SJCRH30 (cell line): ENCODE data around the gene VPS37B. TPM values are rescaled to one million over a fixed set of nuclear protein-coding genes. Genes with fewer than 3 reads are reported as not detected.
"Not testable (repeated sequence)": the region's sequence is repeated elsewhere in the genome, so short reads cannot be mapped to it uniquely, and the experiment has no call there.

Experiments
- DNase-seq, 2 experiments: peaks; one replicate each; pipeline ENCODE4 v3.0.0-alpha.2; 2015 to 2020
- H3K27ac ChIP-seq: fragments of 250-450 bp; sonication (Bioruptor Pico); 2 replicates; pipeline ENCODE4 v1.5.1; 2020; ENCODE audit warnings: mild to moderate bottlenecking, moderate library complexity
- H3K27me3 ChIP-seq: fragments of 250-450 bp; sonication (Bioruptor Pico); 2 replicates; pipeline ENCODE4 v1.5.1; 2020; ENCODE audit warnings: mild to moderate bottlenecking, moderate library complexity
- H3K36me3 ChIP-seq: fragments of 250-450 bp; sonication (Bioruptor Pico); 2 replicates; pipeline ENCODE4 v1.5.1; 2020; ENCODE audit warnings: mild to moderate bottlenecking, moderate library complexity
- H3K4me1 ChIP-seq: fragments of 250-450 bp; sonication (Bioruptor Pico); 2 replicates; pipeline ENCODE4 v1.5.1; 2020; ENCODE audit warnings: mild to moderate bottlenecking, moderate library complexity
- H3K4me3 ChIP-seq: fragments of 250-450 bp; sonication (Bioruptor Pico); 2 replicates; pipeline ENCODE4 v1.5.1; 2020; ENCODE audit warnings: mild to moderate bottlenecking, moderate library complexity
- H3K9me3 ChIP-seq: fragments of 250-450 bp; sonication (Bioruptor Pico); replicated peaks from 2 replicates; pipeline ENCODE4 v1.5.1; 2020; ENCODE audit warnings: mild to moderate bottlenecking, moderate library complexity
- total RNA-seq: library from RNA; depleted of rRNA; stranded (reverse); fragments of >200 nt; shearing (Covaris generic); gene quantifications from 2 replicates; pipeline ENCODE4 v1.2.3, GENCODE V29; 2014

The VPS37B gene
- total RNA-seq, 1 experiment from 2014 or later: 33.2 TPM

- Histone ChIP-seq H3K27me3 (no peaks in the 10 kb centered on the region), H3K4me1 (peaks cover 32% of the 10 kb centered on the region), H3K9me3 (no peaks in the 10 kb centered on the region), H3K27ac (peak overlapping the region; percentile 89), H3K4me3 (no peak overlapping the region), H3K36me3 (no peaks in the 10 kb centered on the region)
- DNase-seq: peak in 1 of 2 experiments; percentile 44
These were observed 32.0 kb upstream of the VPS37B start for GRCh38 chr12:122927756-122928403.

DNA sequence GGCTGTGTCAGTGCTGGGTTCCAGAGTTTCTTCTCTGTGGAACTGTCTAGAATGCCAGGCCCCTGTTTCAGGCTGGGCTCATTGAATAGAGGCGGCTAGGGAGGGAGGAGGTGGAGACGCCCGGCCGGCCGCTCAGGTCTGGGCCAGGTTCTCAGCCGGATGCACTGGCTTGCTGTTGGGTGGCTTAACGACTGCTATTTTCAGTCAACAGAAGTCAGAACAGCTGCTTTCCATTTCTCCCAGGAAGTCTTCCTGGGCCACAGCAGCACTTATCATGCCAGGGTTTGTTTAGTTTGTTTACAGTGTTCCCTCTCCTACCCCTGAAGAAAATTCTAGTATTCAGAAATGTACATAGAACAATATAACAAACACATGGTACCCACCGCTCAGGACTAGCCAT is 26.0 kb upstream of the VPS37B start:
- no peak overlapping the region for H3K27ac ChIP-seq
- H3K27me3 ChIP-seq: no peaks in the 10 kb centered on the region
- DNase-seq: peak; percentile 39 to 59
- no peaks in the 10 kb centered on the region for H3K9me3 ChIP-seq
- H3K36me3 ChIP-seq: no peaks in the 10 kb centered on the region
- peaks cover 11% of the 10 kb centered on the region for H3K4me1 ChIP-seq
- H3K4me3 ChIP-seq: no peak overlapping the region

DNA sequence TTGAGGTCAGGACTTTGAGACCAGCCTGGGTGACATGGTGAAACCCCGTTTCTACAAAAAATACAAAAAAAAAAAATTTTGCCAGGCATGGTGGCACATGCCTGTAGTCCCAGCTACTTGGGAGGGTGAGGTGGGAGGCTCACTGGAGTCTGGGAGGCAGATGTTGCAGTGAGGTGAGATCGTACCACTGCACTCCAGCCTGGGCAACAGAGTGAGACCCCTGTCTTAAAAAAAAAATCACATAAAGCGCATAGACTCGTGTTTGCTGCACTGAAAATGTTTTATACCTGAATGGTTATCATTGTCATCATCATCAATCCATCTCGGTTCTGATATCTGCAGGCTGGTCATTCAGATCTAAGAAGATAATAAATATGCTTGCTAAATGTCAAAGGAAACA is 24.8 kb upstream of the VPS37B start:
- Histone ChIP-seq H3K27me3 (no peaks in the 10 kb centered on the region), H3K9me3 (no peaks in the 10 kb centered on the region), H3K27ac (no peak overlapping the region), H3K4me1 (peaks cover 8% of the 10 kb centered on the region), H3K36me3 (no peaks in the 10 kb centered on the region), H3K4me3 (no peak overlapping the region)
- DNase-seq: no peak

GRCh38 chr12:122918827-122919226 is 22.9 kb upstream of the VPS37B start:
- DNase-seq: no peak
- no peaks in the 10 kb centered on the region for H3K27me3 ChIP-seq
- no peak overlapping the region for H3K4me3 ChIP-seq
- H3K9me3 ChIP-seq: no peaks in the 10 kb centered on the region; the same call in 1 of the 2 replicates
- H3K4me1 ChIP-seq: peaks cover 8% of the 10 kb centered on the region
- H3K27ac ChIP-seq: no peak overlapping the region
- no peaks in the 10 kb centered on the region for H3K36me3 ChIP-seq

GRCh38 chr12:122917507-122918121 is 21.7 kb upstream of the VPS37B start:
- H3K27ac ChIP-seq: no peak overlapping the region
- H3K27me3 ChIP-seq: no peaks in the 10 kb centered on the region
- no peaks in the 10 kb centered on the region for H3K36me3 ChIP-seq
- peaks cover 8% of the 10 kb centered on the region for H3K4me1 ChIP-seq
- no peaks in the 10 kb centered on the region; the same call in 1 of the 2 replicates for H3K9me3 ChIP-seq
- no peak overlapping the region for H3K4me3 ChIP-seq
- DNase-seq: peak; percentile 48 to 65

DNA sequence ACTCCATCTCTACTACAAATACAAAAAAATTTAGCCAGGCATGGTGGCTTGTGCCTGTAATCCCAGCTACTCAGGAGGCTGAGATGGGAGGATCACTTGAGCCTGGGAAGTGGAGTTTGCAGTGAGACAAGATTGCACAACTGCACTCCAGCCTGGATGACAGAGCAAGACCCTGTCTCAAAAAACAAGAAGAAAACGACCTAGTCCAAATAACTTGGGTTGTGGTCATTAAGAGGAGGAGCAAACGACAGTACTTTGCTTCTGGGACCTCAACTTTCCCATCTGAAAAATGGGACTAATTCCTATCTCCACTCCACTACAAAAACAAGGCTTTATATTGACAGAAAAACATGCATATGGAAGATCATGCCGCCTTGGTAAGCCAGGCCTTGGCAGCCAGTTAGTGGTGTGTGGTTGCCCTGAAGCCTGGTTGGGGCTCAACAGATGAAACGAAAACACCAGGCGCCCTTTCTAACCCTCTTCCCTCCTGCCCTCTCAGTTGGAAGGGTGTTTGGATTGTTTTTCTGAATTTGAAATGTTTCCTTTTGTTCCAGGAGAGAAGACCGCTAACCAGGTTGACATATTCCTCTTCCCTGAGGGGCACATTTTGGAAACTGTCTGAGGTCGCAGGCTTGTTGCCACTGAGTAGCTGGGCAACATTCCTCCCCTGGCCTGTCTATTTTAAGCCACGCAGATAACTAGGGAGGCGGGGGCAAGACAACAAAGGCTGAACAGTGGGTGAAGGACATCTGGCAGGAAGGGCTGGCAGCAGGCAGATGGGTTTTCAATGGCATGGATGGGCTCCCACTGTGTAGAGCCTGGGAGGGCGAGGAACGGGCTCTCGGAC is 13.7 kb upstream of the VPS37B start:
- Histone ChIP-seq H3K4me1 (no peaks in the 10 kb centered on the region; the same call in none of the 2 replicates), H3K36me3 (no peaks in the 10 kb centered on the region), H3K4me3 (no peak overlapping the region), H3K27me3 (no peaks in the 10 kb centered on the region), H3K27ac (no peak overlapping the region), H3K9me3 (no peaks in the 10 kb centered on the region; the same call in 1 of the 2 replicates)
- DNase-seq: no peak

GRCh38 chr12:122908915-122909314 is 13.0 kb upstream of the VPS37B start:
- H3K9me3 ChIP-seq: no peaks in the 10 kb centered on the region
- no peaks in the 10 kb centered on the region for H3K27me3 ChIP-seq
- no peak overlapping the region for H3K4me3 ChIP-seq
- DNase-seq: no peak
- no peaks in the 10 kb centered on the region for H3K36me3 ChIP-seq
- no peak overlapping the region for H3K27ac ChIP-seq
- no peaks in the 10 kb centered on the region; the same call in none of the 2 replicates for H3K4me1 ChIP-seq

- not testable (repeated sequence) for H3K4me1 ChIP-seq, H3K27me3 ChIP-seq, H3K4me3 ChIP-seq, DNase-seq, H3K36me3 ChIP-seq, H3K27ac ChIP-seq, H3K9me3 ChIP-seq
These were observed 9.3 kb upstream of the VPS37B start for GRCh38 chr12:122905258-122905657.

DNA sequence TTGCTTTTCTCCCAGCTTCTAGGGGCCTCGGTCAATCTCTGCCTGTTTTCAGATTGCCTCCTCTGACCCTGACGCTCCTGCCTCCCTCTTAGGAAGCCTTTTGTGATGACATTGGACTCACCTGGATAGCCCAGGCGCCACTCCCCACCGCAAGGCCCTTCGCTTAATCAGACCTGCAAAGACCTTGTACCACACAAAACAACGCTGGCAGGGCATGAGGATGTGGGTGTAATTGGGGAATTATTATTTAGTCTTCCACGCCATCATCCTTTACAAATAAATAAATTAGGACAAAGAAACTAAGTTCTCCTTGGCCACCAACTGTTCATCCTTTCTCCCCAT is 7.7 kb upstream of the VPS37B start:
- Histone ChIP-seq H3K36me3 (no peaks in the 10 kb centered on the region), H3K9me3 (no peaks in the 10 kb centered on the region), H3K4me3 (no peak overlapping the region), H3K4me1 (peaks cover 17% of the 10 kb centered on the region), H3K27me3 (no peaks in the 10 kb centered on the region), H3K27ac (no peak overlapping the region)
- DNase-seq: no peak

DNA sequence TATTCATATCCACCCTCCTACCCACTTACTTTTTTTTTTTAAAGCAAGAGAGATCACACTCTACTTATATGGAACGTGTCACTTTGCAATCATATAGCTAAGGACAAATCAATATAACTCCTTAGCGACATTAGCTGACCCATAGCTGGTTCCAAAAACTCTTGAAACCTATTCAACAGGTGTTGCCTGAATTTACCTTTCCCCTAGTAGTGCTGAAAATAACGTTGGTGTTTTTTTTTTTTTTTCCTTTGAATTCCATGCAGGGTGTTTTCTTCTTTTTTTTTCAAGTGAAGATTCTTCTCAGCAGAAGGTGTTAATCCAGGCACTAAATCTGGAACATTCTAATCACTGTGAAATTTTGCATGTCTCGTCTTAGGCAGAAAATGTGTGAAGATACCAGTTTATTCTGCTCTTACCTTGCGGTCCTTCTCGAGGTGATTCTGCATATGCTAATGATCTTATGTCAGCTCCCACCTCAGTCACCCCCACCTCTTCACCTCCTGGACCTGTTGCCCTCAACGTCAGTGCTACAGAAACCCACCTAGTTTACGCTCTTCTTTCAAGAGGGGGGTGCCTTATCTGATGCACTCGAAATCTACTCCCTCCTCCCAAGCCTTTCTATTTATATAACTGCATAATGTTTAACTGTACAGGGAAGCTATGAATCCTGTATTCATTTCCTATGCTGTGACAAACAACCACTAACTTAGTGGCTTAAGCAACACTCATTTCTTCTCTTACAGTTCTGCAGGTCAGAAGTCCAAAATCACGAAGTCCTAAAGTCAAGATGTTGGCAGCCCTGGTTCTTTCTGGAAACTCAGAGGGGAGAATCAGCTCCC is 7.1 kb upstream of the VPS37B start:
- H3K9me3 ChIP-seq: no peaks in the 10 kb centered on the region
- H3K27me3 ChIP-seq: no peaks in the 10 kb centered on the region
- no peak overlapping the region for H3K4me3 ChIP-seq
- H3K27ac ChIP-seq: no peak overlapping the region
- no peak for DNase-seq
- no peaks in the 10 kb centered on the region for H3K36me3 ChIP-seq
- H3K4me1 ChIP-seq: peaks cover 22% of the 10 kb centered on the region

- Histone ChIP-seq H3K4me1 (peaks cover 24% of the 10 kb centered on the region), H3K27ac (no peak overlapping the region), H3K9me3 (no peaks in the 10 kb centered on the region), H3K4me3 (no peak overlapping the region), H3K36me3 (no peaks in the 10 kb centered on the region), H3K27me3 (no peaks in the 10 kb centered on the region)
- no peak for DNase-seq
These were observed 4.0 kb upstream of the VPS37B start for GRCh38 chr12:122899887-122900286.

- H3K4me1 ChIP-seq: peaks cover 36% of the 10 kb centered on the region
- no peak for DNase-seq
- peak overlapping the region; percentile 87; the same call in 1 of the 2 replicates for H3K4me3 ChIP-seq
- H3K9me3 ChIP-seq: no peaks in the 10 kb centered on the region
- H3K36me3 ChIP-seq: no peaks in the 10 kb centered on the region; the same call in 1 of the 2 replicates
- no peaks in the 10 kb centered on the region for H3K27me3 ChIP-seq
- no peak overlapping the region for H3K27ac ChIP-seq
These were observed 738 bp upstream of the VPS37B start for GRCh38 chr12:122896662-122897061.

- DNase-seq: peak in 1 of 2 experiments; percentile 42
- H3K36me3 ChIP-seq: no peaks in the 10 kb centered on the region; the same call in 1 of the 2 replicates
- no peaks in the 10 kb centered on the region for H3K27me3 ChIP-seq
- H3K4me3 ChIP-seq: peak overlapping the region; percentile 87
- H3K4me1 ChIP-seq: peaks cover 43% of the 10 kb centered on the region
- peak overlapping the region; percentile 81 for H3K27ac ChIP-seq
- no peaks in the 10 kb centered on the region for H3K9me3 ChIP-seq
These were observed 612 bp downstream of the VPS37B start for GRCh38 chr12:122895320-122895703.
